ENCODE measurements around the gene EMD. TPM values are rescaled to one million over a fixed set of nuclear protein-coding genes. Genes with fewer than 3 reads are reported as not detected.
"Not testable (repeated sequence)": the region's sequence is repeated elsewhere in the genome, so short reads cannot be mapped to it uniquely, and the experiment has no call there.

The EMD gene
- total and polyA plus RNA-seq, 7 donors: 61.1 to 101 (median 78.2) TPM

DNA sequence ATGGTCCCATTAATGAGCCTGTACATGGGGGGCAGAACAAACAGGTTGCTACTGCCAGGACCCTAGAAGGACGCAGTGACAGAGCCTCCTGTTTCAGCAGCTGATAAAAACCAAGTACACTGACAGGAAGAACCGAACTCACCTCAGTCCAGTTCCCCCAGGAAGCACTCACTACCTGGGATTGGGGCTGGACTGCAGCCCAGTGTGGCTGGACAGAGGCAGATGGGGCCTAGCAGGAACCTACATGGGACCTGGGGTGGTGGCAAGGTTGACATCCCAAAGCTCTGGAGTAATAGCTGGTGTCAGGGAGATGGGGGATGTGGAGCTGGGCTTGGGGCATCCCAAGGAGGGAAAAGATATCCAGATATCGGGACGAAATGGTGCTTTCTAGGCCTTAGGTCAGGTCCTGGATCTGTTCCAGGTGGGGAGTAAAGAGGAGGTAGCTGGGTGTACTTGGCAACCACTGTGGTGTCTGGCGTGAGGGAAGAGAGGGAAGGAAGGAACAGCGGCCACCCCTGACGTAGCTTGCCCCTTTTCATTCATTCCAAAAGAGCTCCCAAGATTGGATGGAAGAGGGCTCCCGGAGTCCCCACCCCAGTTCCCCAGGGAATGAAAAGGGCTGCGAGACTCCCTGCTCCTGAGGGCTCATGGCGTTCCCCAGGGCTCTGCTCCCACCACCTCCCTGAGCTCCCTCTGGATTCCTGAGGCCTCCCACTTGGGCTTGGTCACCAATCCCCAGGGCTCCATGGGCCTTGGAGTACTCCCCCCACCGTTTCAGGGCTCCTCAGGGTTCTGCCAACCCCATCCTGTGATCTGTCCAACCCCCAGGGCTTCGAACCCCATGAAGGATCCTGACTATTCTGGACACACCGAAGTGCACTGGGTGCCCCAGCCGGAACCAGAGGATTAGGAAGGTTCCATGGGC is 4.5 kb downstream of the EMD start:
- no peak overlapping the region for H3K27ac ChIP-seq

DNA sequence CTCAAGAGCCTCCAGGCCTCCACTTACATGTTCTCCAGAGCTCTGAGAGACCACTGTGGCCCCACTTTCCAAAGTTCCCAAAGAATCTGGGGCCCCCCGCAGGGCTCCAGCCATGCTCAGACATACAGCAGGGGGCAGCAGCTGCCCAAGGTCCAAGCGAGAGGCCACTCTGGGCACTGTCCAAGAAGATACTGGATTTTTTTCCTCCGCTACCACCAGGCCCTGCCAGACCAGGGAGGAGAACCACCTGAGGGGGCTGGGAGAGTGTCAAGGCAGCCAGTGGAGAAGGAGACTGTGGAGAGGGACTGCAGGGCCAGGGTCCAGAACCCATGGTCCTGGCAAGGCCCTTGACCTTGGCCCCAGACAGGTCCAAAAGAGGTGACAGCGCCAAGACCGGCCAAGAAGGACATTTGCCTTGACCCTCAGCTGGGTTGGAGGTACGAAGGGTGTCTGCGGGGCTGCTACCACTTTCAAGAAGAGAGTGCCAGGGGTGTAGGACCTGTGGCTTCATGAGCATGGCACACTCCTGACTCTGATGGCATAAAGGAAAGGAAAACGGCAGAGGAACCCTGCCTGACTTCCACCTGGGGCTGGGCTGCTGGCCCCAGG is 5.3 kb downstream of the EMD start:
- ATAC-seq: peak in 3 of 4 donors; percentile 26 to 38 (median 37)
- no peaks in the 10 kb centered on the region for H3K4me1 ChIP-seq
- H3K27ac ChIP-seq: no peak overlapping the region
- H3K27me3 ChIP-seq (ENCODE audit: insufficient read depth in 3 of 3, low read length in 2 of 3): no peaks in the 10 kb centered on the region
- 21 to 57% (median 25%) methylated on average over 2 to 8 of the region's 8 CpGs for WGBS, 3 donors
- peaks cover 0 to 5% of the 10 kb centered on the region in 2 donors for H3K36me3 ChIP-seq (ENCODE audit: insufficient read depth in 1 of 2, low read depth in 1 of 2)
- intact Hi-C loops (cut with DNase I): no loop called here
- TF ChIP-seq, protein P1, sequence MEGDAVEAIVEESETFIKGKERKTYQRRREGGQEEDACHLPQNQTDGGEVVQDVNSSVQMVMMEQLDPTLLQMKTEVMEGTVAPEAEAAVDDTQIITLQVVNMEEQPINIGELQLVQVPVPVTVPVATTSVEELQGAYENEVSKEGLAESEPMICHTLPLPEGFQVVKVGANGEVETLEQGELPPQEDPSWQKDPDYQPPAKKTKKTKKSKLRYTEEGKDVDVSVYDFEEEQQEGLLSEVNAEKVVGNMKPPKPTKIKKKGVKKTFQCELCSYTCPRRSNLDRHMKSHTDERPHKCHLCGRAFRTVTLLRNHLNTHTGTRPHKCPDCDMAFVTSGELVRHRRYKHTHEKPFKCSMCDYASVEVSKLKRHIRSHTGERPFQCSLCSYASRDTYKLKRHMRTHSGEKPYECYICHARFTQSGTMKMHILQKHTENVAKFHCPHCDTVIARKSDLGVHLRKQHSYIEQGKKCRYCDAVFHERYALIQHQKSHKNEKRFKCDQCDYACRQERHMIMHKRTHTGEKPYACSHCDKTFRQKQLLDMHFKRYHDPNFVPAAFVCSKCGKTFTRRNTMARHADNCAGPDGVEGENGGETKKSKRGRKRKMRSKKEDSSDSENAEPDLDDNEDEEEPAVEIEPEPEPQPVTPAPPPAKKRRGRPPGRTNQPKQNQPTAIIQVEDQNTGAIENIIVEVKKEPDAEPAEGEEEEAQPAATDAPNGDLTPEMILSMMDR (IDR thresholded peaks at IDR 0.05): peak; percentile 38
- DNase-seq: no peak
- H3K4me3 ChIP-seq: no peak overlapping the region
- H3K9me3 ChIP-seq: no peaks in the 10 kb centered on the region

More for the DNA sequence above, 4.5 kb downstream of the EMD start:
- Histone ChIP-seq H3K9me3 (no peaks in the 10 kb centered on the region), H3K27me3 (ENCODE audit: insufficient read depth in 3 of 3, low read length in 2 of 3) (no peaks in the 10 kb centered on the region), H3K4me1 (no peaks in the 10 kb centered on the region), H3K4me3 (no peak overlapping the region), H3K36me3 (ENCODE audit: insufficient read depth in 1 of 2, low read depth in 1 of 2) (peaks cover 0 to 5% of the 10 kb centered on the region in 2 donors)
- intact Hi-C loops (cut with DNase I): no loop called here
- no peak for ATAC-seq
- no peak for DNase-seq
- 48 to 54% (median 50%) methylated on average over 10 to 14 of the region's 14 CpGs for WGBS, 3 donors
- TF ChIP-seq, protein P1 (IDR thresholded peaks at IDR 0.05): no peak

DNA sequence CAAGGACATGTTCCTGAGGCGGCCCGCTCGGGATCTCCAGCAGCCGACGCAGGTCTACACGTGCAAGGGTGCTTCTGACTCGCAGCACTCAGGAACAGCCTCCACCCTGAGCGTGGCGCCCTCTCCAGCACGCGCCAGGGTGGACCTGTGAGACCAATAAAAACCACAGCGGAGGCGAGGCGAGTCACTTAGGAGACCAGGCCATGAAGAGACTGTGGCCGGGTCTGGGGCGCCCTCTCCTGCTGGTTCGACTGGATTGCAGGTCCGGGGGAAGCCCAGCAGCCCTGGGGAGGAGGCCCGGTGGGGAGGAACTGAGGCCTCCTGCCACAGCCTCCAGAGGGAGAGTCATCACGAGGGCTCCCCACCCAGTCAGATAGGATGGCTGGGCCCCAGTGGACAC is 9.0 kb downstream of the EMD start:
- DNase-seq; H3K4me1 ChIP-seq; H3K27me3 ChIP-seq (ENCODE audit: insufficient read depth in 3 of 3, low read length in 2 of 3); H3K4me3 ChIP-seq; H3K27ac ChIP-seq; intact Hi-C loops (cut with DNase I); H3K36me3 ChIP-seq (ENCODE audit: insufficient read depth in 1 of 2, low read depth in 1 of 2); H3K9me3 ChIP-seq: not testable (repeated sequence)
- peak; percentile 8 to 29 (median 20) for ATAC-seq
- no CpG with 5 or more reads among the region's 20 CpGs for WGBS, 3 donors

DNA sequence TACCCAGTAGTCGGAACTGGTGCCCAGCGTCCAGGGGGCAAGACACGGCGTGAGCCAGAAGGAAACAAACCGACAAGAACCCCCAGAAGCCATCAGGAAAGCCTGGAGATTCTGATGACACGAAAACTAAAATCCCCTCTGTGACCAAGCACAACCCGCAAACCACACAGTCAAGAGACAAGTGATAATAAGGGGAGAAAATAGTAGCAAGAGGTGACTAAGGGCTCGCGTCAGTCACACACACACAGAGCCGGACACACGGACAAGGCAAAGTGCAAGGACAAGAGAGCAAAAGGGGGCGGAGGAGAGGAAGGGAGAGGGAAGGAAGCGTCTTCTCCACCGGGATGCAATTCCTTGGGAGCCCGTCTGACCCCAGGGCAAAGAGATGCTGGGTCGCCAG is 9.6 kb downstream of the EMD start:
- DNase-seq; H3K4me3 ChIP-seq; H3K27ac ChIP-seq; H3K27me3 ChIP-seq (ENCODE audit: insufficient read depth in 3 of 3, low read length in 2 of 3); intact Hi-C loops (cut with DNase I); H3K36me3 ChIP-seq (ENCODE audit: insufficient read depth in 1 of 2, low read depth in 1 of 2); H3K9me3 ChIP-seq; H3K4me1 ChIP-seq: not testable (repeated sequence)
- WGBS, 3 donors: no CpG with 5 or more reads among the region's 16 CpGs
- ATAC-seq: peak in 3 of 4 donors; percentile 29 to 38 (median 33)

DNA sequence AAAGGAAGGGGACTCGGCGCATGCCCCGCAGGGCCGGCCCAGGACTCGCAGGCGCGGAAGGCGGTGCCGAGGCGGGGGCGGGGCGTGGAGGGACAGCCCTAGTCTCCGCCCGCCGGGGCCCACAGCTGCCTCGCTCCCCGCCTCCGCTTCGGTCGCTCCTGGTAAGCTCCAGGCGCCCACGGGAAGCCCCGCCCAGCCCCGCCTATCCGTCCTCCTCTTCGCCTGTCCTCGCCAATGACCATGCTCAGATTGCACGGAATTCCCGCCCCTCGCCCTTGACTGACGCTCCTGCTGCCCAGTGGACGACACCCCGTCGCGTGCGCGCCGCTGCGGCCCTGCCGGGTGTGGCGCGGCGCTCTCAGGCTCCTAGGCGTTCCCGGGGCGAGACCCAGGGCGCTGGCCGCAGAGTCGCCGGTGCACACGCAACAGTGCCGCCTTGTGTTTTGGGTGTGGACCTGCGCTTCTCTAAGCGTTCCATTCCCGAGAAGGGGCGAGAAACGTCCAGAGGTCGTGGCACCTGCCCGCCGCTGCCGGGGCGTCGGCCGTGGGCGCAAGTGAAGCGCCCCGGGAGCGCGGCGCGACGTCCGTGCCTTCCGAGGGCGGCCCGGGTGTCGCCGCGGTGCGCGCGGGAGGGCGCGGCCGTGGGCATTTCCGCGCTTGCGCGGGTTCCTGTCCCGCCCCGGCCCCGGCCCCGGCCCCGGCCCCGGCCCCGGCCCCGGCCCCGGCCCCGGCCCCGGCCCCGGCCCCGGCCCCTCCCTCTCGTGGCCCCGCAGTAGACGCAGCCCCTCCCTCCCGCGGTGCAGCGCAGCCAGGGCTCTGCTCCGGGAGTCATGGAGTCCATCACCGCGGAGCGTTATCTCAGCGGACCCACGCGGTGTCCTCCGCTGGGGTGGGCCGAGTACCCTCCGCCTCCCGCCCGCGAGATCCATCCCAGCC is 11.0 kb downstream of the EMD start:
- ATAC-seq (peak; percentile 89 to 91 (median 90)), DNase-seq (peak in 1 of 2 donors; percentile 54)
- H3K4me1 ChIP-seq; H3K9me3 ChIP-seq; H3K4me3 ChIP-seq; intact Hi-C loops (cut with DNase I); H3K27ac ChIP-seq; H3K36me3 ChIP-seq (ENCODE audit: insufficient read depth in 1 of 2, low read depth in 1 of 2); H3K27me3 ChIP-seq (ENCODE audit: insufficient read depth in 3 of 3, low read length in 2 of 3): not testable (repeated sequence)
- WGBS, 3 donors: 1 to 52% methylated on average over 15 to 18 of the region's 121 CpGs; no CpG with 5 or more reads in 1 of the 3 donors

DNA sequence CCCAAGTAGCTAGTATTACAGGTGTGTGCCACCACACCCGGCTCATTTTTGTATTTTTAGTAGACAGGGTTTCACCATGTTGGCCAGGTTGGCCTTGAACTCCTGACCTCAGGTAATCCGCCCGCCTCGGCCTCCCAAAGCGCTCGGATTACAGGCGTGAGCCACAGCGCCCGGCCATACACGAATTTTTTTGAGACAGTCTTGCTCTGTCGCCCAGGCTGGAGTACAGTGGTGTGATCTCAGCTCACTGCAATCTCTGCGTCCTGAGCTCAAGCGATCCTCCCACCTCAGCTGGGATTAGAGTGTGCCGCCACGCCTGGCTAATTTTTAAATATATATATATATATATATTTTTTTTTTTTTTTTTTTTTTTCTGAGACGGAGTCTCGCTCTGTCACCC is 17.3 kb downstream of the EMD start:
- H3K27me3 ChIP-seq (ENCODE audit: insufficient read depth in 3 of 3, low read length in 2 of 3); DNase-seq; H3K9me3 ChIP-seq; intact Hi-C loops (cut with DNase I); H3K4me1 ChIP-seq; ATAC-seq: not testable (repeated sequence)
- 84 to 92% (median 86%) methylated on average over 11 to 17 of the region's 17 CpGs for WGBS, 3 donors
- H3K4me3 ChIP-seq: peak overlapping the region; percentile 83
- H3K36me3 ChIP-seq (ENCODE audit: insufficient read depth in 1 of 2, low read depth in 1 of 2): peaks cover 3 to 23% of the 10 kb centered on the region in 2 donors
- H3K27ac ChIP-seq: peak overlapping the region; percentile 97
